GM18505 (cell line): ENCODE data around the gene FHIP2A.
"Not testable (repeated sequence)": the region's sequence is repeated elsewhere in the genome, so short reads cannot be mapped to it uniquely, and the experiment has no call there.

ENCODE experiments used
- ATAC-seq: cut with Tn5 transposase; IDR thresholded peaks from one replicate; pipeline ENCODE4 v1.9.1; 2021; ENCODE audit not compliant: unreplicated experiment
- POLR2A ChIP-seq: IDR thresholded peaks from 4 replicates; pipeline ENCODE4 v1.6.1; 2011; ENCODE audit warnings: borderline replicate concordance; ENCODE audit not compliant: insufficient read depth, insufficient read length; ENCODE audit errors: extremely low read depth

The FHIP2A gene

DNA sequence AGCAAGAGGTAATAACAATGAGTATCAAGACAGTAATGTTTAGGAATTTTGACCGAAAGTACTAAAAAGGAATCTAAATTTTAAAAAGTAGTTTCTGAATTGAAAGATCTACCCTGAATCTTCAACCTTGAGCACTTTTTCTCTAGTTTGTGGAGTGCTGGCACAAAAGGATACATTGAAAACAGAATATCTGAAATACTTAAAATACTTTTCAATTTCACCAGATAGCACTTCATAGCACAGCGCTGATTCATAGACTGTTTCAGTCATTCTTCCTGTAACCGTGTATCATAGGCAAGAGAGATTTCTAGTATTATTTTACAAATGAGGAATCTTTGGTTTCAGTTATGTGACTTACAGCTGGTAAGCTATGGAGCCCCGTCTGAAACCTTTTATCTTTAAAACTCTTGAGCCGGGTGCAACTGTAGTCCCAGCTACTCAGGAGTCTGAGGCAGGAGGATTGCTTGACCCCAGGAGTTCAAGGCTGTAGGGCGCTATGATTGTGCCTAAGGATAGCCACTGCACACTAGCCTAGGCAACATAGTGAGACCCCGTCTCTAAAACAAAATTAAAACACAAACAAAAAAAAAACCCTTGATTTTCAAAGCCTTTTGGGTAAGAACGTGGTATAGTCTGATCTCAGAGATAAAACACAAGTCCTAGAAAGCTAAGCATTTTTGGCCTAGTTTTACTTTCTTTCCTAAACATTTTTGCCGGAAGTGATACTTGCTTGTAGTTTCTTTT lies 35.1 kb downstream of the FHIP2A start:
- ATAC-seq = no peak
- TF ChIP-seq POLR2A = no peak

DNA sequence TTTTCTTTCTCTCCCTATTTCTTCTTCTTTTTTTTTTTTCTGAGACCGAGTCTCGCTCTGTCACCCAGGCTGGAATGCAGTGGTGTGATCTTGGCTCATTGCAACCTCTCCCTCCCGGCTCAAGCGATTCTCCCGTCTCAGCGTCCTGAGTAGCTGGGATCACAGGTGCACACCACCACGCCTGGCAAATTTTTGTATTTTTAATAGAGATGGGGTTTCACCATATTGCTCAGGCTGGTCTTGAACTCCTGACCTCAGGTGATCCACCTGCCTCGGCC lies 35.6 kb downstream of the FHIP2A start:
- ATAC-seq = not testable (repeated sequence)

DNA sequence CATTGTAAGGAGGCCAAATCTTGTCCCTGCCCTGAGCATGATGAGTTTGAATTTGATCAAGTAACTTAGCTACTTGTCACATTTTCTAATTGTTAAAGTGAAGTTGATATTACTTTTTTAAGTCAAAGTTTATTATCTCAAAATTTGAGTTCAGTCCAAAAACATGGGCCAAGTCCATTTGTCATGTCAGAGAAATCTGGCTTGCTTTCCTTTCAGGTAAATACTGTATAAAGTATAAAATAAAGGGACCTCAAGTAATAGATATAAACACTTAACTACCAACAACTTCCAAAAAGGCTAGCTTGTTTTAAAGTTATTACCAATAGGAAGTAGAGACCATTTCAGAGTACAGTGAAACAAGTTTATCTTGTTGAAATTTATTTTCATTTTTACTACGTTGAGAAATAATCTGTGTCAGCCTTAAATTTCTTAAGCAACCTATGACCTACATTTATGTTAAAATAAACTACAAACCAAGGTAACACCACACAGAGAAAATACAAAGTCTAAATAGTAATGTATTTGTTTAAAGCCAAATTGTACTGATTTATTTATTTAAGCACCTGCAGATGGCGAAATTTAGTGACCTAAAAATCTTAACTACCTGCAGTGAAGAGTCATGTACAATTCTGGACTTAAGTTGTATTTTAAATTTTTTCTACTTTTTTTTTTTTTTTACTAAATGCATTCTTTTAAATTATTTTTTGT lies 36.5 kb downstream of the FHIP2A start:
- ATAC-seq = no peak
- TF ChIP-seq POLR2A = no peak

DNA sequence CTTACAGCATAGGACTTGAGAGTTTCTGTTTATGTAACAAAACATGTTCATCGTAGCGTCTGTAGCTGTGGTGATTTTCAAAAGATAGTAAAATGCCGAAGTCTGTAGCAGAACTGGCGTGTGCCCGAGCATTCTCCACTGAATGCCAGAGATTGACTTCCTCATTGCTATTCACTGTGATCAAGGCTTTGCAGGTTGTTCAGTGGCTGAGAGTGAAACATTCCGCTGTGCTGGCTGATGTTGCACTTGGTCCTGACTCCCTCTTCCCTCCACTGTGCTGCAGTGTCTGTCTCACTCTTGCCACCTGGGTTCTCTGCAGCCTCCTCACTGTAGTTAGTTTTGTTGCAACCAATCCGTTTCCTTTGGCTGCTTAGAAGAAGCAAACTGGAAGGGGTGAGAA lies 37.6 kb downstream of the FHIP2A start:
- TF ChIP-seq POLR2A = no peak
- ATAC-seq = no peak

DNA sequence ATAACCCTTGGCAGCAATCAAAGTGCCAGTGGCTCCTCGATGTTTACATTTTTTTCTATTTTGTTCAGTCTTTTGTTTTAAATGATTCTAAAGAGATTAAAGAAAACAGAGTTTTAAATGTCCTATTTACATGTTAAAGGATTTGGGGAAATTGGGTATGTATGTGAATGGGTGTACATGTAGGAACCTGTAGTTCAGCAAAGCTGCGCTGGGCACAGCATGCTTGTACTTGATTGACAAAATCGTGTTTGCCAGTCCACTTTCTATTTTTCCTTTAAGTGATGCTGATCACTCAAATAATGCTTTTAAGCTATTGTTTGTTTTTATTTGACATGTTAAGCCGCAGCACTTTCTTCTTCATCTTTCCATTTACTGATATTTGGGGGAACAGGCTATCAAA lies 40.9 kb downstream of the FHIP2A start:
- no peak for TF ChIP-seq POLR2A
- no peak for ATAC-seq

DNA sequence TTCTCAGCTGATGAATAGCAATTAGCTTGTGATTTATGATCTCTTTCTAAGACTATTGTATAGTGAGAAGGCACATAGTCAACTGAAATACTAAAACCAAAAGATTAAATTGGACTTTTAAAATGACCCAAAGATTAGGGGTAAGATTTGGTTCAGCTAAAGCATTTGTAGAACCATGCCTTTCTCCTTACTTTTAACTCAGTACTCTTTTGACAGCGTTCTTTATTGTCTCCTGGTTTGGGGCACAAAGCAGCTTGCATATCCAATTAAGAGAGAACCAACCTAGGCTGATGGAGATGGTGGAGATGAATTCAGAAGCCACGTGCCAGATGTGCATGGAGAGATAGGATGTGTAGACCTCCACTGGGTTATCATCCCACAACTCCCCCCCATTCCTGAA lies 45.8 kb downstream of the FHIP2A start:
- ATAC-seq = no peak
- TF ChIP-seq POLR2A = no peak

DNA sequence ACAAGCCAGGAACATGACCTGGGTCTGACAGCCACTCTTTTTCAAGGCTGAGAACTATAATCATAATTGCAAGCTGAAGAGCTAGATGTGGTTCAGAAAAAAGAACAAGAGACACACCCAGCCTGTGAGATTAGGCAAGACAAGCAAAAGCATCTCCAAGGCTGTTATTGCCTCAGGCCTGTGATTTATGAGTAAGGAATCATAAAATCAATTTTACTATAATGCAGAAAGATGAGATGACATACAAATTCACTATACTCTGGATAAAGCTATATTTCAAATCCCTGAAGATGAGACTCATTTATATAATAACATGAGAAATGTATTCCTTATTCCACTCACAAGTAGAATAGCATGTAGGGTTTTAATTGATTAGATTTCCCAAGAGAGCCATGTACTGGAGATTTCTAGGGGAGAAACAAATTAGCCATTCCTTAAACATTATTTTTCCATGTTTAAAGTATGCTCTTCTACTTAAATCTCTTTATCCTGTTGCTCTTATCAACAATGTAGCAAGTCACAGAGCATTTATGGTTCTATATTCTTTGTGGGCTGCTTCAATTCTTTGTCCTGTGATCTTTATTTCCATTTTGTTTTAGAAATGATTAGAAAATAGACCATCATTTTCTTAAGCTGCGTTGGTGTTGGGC lies 47.4 kb downstream of the FHIP2A start:
- no peak for ATAC-seq
- TF ChIP-seq POLR2A = no peak

DNA sequence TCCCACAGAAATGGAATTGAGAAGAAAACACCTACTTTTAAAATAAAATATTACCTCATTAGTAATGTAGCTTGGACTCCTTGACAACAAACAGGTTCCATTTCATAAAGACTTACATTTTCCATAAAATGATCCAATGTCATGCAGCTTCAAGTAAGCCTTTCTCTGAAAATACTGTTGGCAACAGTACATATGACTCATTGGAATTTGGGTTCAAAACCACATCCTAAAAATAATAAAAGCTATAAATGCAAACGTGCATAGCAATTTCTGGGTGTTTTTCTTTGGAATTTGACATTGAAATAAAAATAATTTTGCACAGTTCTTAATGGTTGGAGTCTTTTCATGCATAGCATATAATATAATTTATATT lies 47.9 kb downstream of the FHIP2A start:
- no peak for TF ChIP-seq POLR2A
- no peak for ATAC-seq

DNA sequence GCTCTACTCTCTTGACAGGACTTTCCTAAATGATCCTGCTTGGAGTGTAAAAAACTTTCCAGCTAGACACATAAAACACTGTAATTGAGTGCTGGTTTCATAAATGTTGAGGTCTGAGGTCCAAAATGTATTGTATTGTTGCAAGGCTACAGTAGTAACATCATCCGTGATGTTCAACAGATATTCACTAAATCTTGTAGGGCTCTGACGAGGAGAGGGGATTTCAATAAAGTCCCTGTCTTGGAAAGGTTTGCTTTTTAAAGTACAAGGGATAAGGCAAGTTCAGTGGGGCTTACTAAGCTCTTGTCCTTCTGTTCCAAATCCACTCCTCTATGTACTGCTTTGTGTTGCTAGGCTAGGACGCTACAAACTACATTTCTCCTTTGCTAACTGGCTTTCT lies 48.9 kb downstream of the FHIP2A start:
- TF ChIP-seq POLR2A = no peak
- no peak for ATAC-seq

DNA sequence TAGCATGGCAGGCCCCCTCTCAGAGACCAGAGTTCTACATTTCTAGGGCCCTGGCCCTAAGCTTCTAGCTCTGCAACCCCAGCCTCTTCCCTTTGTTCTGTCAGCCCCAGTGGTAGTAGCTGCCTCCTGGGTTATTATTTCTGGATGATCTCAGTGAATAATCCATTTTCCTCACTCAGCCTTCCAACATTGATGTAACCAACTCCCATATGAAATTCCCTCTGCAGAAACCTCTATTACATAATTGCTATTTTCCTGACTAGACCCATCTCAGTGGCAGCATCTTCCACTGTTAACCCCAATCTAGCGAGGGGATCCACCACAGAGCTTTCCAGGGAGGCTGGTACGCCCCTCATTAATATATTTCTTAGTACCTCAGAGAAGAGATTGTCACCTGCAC lies 49.8 kb downstream of the FHIP2A start:
- no peak for TF ChIP-seq POLR2A
- no peak for ATAC-seq
